K562 (cell line): ENCODE measurements around the gene TRIP10. TPM values are rescaled to one million over a fixed set of nuclear protein-coding genes. Genes with fewer than 3 reads are reported as not detected.
A peak's percentile ranks its signal among the peaks of the same experiment; 100 is the strongest.

Experiments used
- ARID1B ChIP-seq: fragments of 450-650 bp; IDR thresholded peaks from 2 replicates; pipeline ENCODE4 v1.6.1; 2016; ENCODE audit warnings: antibody characterized with exemption, mild to moderate bottlenecking, inconsistent platforms
- BDP1 ChIP-seq: IDR thresholded peaks from 3 replicates; pipeline ENCODE4 v1.6.1; 2011; ENCODE audit not compliant: insufficient read length, insufficient read depth
- CHD7 ChIP-seq: fragments of 200-600 bp; sonication (generic); IDR thresholded peaks from one replicate; pipeline ENCODE4 v1.6.1; 2012; ENCODE audit warnings: mild to moderate bottlenecking, low read depth, low read length, inconsistent platforms
- DNMT1 ChIP-seq: fragments of 450-650 bp; IDR thresholded peaks from 2 replicates; pipeline ENCODE4 v1.6.1; 2016; ENCODE audit warnings: antibody characterized with exemption, mild to moderate bottlenecking
- DPF2 ChIP-seq: fragments of 450-650 bp; IDR thresholded peaks from 2 replicates; pipeline ENCODE4 v1.6.1; 2016
- RERE ChIP-seq: sonication (generic); formaldehyde crosslinking; IDR thresholded peaks from 2 replicates; pipeline ENCODE4 v1.8.0; 2023; ENCODE audit warnings: missing genetic modification reagents, mild to moderate bottlenecking, borderline replicate concordance
- TFAP4 ChIP-seq: sonication (generic); formaldehyde crosslinking; IDR thresholded peaks from 2 replicates; pipeline ENCODE4 v1.8.0; 2022; ENCODE audit warnings: missing genetic modification reagents, mild to moderate bottlenecking, moderate library complexity, borderline replicate concordance
- ZNF23 ChIP-seq: fragments of 250-450 bp; sonication (Bioruptor Pico); IDR thresholded peaks from 2 replicates; pipeline ENCODE4 v1.4.0; 2020; ENCODE audit warnings: mild to moderate bottlenecking
- ZNF764 ChIP-seq: fragments of 250-450 bp; sonication (Bioruptor Pico); IDR thresholded peaks from 2 replicates; pipeline ENCODE4 v1.4.0; 2020; ENCODE audit warnings: low read depth, mild to moderate bottlenecking, moderate library complexity
- polyA plus RNA-seq, 8 experiments: library from polyadenylated mRNA; depleted of rRNA in 4 of 8; stranded (reverse) in 5 of 8; unstranded in 3 of 8; fragments of >200 nt; fragmentation: Nextera tagmentation in 2 of 8; fragmentation: Illumina TruSeq in 1 of 8; extraction: Ambion mirVana in 2 of 8; extraction: Trizol in 1 of 8; gene quantifications; 2 replicates each; pipeline versions ENCODE4 v1.2.1 to v1.2.3, GENCODE V29; 2011 to 2014; ENCODE audit warnings: inconsistent platforms in 1 of 8, missing spikeins in 1 of 8
- total RNA-seq, 7 experiments: library from RNA; depleted of rRNA in 6 of 7; stranded (reverse); fragments of >200 nt in 6 of 7; fragmentation: Illumina TruSeq in 2 of 7; extraction: Trizol in 2 of 7; gene quantifications; 2 replicates each; pipeline versions ENCODE4 v1.2.1 to v1.2.3, GENCODE V29; 2011 to 2021; ENCODE audit warnings: low replicate concordance in 1 of 7

The TRIP10 gene
- total and polyA plus RNA-seq, 9 of the 15 experiments (the other 6 are each of a cell fraction or from before 2014, with no cell fraction given) = 1.2 to 66.8 (median 36.1) TPM

DNA sequence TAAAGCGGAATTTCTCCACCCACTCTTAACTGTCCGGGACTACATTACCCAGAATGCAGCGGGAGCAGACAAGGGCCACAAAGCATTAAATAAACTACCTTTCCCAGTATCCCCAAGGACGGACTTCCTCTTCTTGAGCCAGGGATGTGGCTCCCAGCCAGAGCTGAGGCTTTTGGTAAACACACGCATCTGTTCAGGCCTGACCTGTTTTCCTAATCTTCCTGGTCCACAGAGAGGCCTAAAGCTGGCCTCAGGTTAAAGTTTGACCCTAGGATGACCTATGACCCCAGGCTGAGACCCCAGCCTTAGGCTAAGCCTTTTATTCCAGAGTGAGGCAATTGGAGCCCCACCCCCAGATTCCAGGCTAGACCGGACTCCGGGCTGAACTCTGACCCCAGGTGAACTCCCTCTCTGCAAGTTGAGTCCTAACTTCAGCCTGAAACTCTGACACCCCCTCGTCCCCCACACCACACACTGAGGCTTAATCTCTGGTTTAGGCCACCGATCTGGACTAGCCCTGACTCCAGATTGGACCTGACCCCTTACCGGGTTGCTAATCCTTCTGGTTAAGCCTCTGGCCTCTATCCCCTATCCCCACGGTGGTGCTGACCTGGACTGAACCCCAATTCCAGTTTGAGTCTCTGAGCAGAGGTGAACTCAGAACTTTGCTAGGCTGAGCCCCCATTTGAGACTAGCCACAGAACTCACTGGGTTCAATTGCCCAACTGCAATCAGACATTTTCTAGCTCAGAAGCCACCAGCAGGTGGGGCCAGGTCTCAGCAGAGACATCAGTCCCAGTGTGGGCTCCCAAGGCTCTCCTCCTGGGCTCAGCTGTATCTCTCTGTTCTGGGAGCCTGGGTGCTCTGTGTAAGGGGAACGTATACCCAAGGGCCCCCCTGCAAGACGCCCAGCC is 1.4 kb upstream of the TRIP10 start (continued):
- peak; percentile 59; the same call in 1 of the 2 replicates for TF ChIP-seq RERE (CRISPR knock-in tag)
- no peak for TF ChIP-seq ZNF23 (CRISPR knock-in tag)
- no peak for TF ChIP-seq ZNF764 (CRISPR knock-in tag)
- TF ChIP-seq ARID1B = peak; percentile 58
- no peak for TF ChIP-seq DNMT1
- no peak for TF ChIP-seq CHD7
- TF ChIP-seq TFAP4 = peak; percentile 66; the same call in 1 of the 2 replicates
- TF ChIP-seq BDP1 = no peak
- TF ChIP-seq DPF2 = peak; percentile 66
